K562 (cell line): ENCODE data around the gene VSNL1. TPM values are rescaled to one million over a fixed set of nuclear protein-coding genes. Genes with fewer than 3 reads are reported as not detected.

Experiments used
- CTBP1 ChIP-seq: fragments of 450-650 bp; IDR thresholded peaks from 2 replicates; pipeline ENCODE4 v1.6.1; 2016; ENCODE audit warnings: borderline replicate concordance
- FOSL1 ChIP-seq: fragments of 200-800 bp; sonication (Bioruptor generic); conservative IDR thresholded peaks from 2 replicates; pipeline ENCODE4 v1.6.1; 2016; ENCODE audit warnings: missing genetic modification characterization, missing compliant biosample characterization
- HDAC1 ChIP-seq, 2 experiments: fragments of 450-650 bp; IDR thresholded peaks; 2 replicates each; pipeline ENCODE4 v1.6.1; 2016 to 2017; ENCODE audit warnings: inconsistent platforms in 1 of 2, mild to moderate bottlenecking in 1 of 2, moderate library complexity in 1 of 2
- LEF1 ChIP-seq: fragments of 450-650 bp; IDR thresholded peaks from 2 replicates; pipeline ENCODE4 v1.6.1; 2016; ENCODE audit warnings: mild to moderate bottlenecking
- NCOR1 ChIP-seq: fragments of 450-650 bp; IDR thresholded peaks from 2 replicates; pipeline ENCODE4 v1.6.1; 2016; ENCODE audit warnings: mild to moderate bottlenecking, moderate library complexity
- NFXL1 ChIP-seq: fragments of 450-650 bp; formaldehyde crosslinking; IDR thresholded peaks from 2 replicates; pipeline ENCODE4 v1.4.0; 2021; ENCODE audit warnings: mild to moderate bottlenecking
- NR4A1 ChIP-seq, 2 experiments: fragments of 250-450 bp in 1 of 2; fragments of 450-650 bp in 1 of 2; sonication (Bioruptor Pico) in 1 of 2; IDR thresholded peaks; 2 replicates each; pipeline versions ENCODE4 v1.4.0 to v1.6.1; 2016 to 2020; ENCODE audit warnings: mild to moderate bottlenecking in 2 of 2, missing compliant biosample characterization in 1 of 2, missing genetic modification characterization in 1 of 2, moderate library complexity in 1 of 2
- POLR2B ChIP-seq: fragments of 450-650 bp; IDR thresholded peaks from 2 replicates; pipeline ENCODE4 v1.6.1; 2018; ENCODE audit warnings: low read depth; ENCODE audit not compliant: partially characterized antibody
- ZNF583 ChIP-seq: fragments of 250-450 bp; sonication (Bioruptor Pico); IDR thresholded peaks from 2 replicates; pipeline ENCODE4 v1.4.0; 2020
- ZNF785 ChIP-seq: fragments of 250-450 bp; sonication (Bioruptor Pico); IDR thresholded peaks from 2 replicates; pipeline ENCODE4 v1.4.0; 2020; ENCODE audit warnings: mild to moderate bottlenecking
- polyA plus RNA-seq, 8 experiments: library from polyadenylated mRNA; depleted of rRNA in 4 of 8; stranded (reverse) in 5 of 8; unstranded in 3 of 8; fragments of >200 nt; fragmentation: Nextera tagmentation in 2 of 8; fragmentation: Illumina TruSeq in 1 of 8; extraction: Ambion mirVana in 2 of 8; extraction: Trizol in 1 of 8; gene quantifications; 2 replicates each; pipeline versions ENCODE4 v1.2.1 to v1.2.3, GENCODE V29; 2011 to 2014; ENCODE audit warnings: inconsistent platforms in 1 of 8, missing spikeins in 1 of 8
- total RNA-seq, 7 experiments: library from RNA; depleted of rRNA in 6 of 7; stranded (reverse); fragments of >200 nt in 6 of 7; fragmentation: Illumina TruSeq in 2 of 7; extraction: Trizol in 2 of 7; gene quantifications; 2 replicates each; pipeline versions ENCODE4 v1.2.1 to v1.2.3, GENCODE V29; 2011 to 2021; ENCODE audit warnings: low replicate concordance in 1 of 7
- TF ChIP-seq, protein P1 (sequence below), 2 experiments: fragments of 450-650 bp in 1 of 2; IDR thresholded peaks; 2 replicates each; pipeline ENCODE4 v1.6.1; 2011 to 2017; ENCODE audit warnings: low read depth in 2 of 2, antibody characterized with exemption in 1 of 2, borderline replicate concordance in 1 of 2, low read length in 1 of 2, mild to moderate bottlenecking in 1 of 2, mixed read lengths in 1 of 2; ENCODE audit not compliant: control insufficient read depth in 1 of 2
- TF ChIP-seq, protein P2 (sequence below): fragments of 450-650 bp; IDR thresholded peaks from 2 replicates; pipeline ENCODE4 v1.6.1; 2017; ENCODE audit warnings: antibody characterized with exemption, mild to moderate bottlenecking
- TF ChIP-seq, protein P3 (sequence below): fragments of 250-450 bp; sonication (Bioruptor Pico); IDR thresholded peaks from 2 replicates; pipeline ENCODE4 v1.8.0; 2022; ENCODE audit warnings: moderate library complexity, mild to moderate bottlenecking, inconsistent platforms
- TF ChIP-seq, protein P4 (sequence below): fragments of 250-450 bp; sonication (Bioruptor Pico); IDR thresholded peaks from 2 replicates; pipeline ENCODE4 v1.4.0; 2020; ENCODE audit warnings: mild to moderate bottlenecking, moderate library complexity
- TF ChIP-seq, protein P5 (sequence below): fragments of 250-450 bp; sonication (Bioruptor Pico); IDR thresholded peaks from 2 replicates; pipeline ENCODE4 v1.5.0; 2021

Gene VSNL1
- total and polyA plus RNA-seq, 9 of the 15 experiments (the other 6 are each of a cell fraction or from before 2014, with no cell fraction given) = 0.20 TPM; not detected in 8

DNA sequence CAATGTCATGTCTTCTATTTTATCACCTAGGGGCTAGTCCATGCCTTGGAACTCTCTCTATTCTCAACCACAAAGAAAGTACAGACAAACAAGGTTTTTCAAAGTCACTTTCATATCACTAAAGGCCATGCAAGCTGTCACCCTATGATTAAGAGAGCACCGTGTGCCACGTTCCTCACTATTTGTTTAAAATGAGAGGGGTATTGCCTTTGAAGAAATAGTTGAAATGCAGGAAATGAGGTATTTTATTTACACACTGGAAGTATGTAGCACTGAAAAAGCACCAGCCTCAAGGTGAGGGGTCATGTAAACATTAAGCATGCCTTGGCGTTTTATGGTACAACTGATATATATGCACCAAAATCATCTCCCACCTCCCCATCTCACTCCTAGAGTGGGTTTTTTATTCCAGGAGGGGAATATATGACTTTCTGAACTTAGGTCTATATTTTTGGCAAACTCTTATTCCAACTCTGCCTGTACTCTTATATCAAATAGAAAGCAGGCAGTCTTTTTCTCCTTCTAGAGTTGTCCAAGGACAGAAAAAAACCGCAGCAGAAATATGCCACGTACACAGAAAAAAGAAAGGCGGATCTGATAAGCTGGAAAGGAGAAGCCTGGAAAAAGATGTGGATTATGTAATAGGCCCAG is 53.5 kb downstream of the VSNL1 start (continued):
- TF ChIP-seq, protein P1, sequence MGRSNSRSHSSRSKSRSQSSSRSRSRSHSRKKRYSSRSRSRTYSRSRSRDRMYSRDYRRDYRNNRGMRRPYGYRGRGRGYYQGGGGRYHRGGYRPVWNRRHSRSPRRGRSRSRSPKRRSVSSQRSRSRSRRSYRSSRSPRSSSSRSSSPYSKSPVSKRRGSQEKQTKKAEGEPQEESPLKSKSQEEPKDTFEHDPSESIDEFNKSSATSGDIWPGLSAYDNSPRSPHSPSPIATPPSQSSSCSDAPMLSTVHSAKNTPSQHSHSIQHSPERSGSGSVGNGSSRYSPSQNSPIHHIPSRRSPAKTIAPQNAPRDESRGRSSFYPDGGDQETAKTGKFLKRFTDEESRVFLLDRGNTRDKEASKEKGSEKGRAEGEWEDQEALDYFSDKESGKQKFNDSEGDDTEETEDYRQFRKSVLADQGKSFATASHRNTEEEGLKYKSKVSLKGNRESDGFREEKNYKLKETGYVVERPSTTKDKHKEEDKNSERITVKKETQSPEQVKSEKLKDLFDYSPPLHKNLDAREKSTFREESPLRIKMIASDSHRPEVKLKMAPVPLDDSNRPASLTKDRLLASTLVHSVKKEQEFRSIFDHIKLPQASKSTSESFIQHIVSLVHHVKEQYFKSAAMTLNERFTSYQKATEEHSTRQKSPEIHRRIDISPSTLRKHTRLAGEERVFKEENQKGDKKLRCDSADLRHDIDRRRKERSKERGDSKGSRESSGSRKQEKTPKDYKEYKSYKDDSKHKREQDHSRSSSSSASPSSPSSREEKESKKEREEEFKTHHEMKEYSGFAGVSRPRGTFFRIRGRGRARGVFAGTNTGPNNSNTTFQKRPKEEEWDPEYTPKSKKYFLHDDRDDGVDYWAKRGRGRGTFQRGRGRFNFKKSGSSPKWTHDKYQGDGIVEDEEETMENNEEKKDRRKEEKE (IDR thresholded peaks at IDR 0.05; ENCODE audit: borderline replicate concordance in 1 of 2, control insufficient read depth in 1 of 2, low read depth in 2 of 2, low read length in 1 of 2) = no peak
- TF ChIP-seq LEF1 = peak; percentile 54; the same call in 1 of the 2 replicates
- TF ChIP-seq, protein P2, sequence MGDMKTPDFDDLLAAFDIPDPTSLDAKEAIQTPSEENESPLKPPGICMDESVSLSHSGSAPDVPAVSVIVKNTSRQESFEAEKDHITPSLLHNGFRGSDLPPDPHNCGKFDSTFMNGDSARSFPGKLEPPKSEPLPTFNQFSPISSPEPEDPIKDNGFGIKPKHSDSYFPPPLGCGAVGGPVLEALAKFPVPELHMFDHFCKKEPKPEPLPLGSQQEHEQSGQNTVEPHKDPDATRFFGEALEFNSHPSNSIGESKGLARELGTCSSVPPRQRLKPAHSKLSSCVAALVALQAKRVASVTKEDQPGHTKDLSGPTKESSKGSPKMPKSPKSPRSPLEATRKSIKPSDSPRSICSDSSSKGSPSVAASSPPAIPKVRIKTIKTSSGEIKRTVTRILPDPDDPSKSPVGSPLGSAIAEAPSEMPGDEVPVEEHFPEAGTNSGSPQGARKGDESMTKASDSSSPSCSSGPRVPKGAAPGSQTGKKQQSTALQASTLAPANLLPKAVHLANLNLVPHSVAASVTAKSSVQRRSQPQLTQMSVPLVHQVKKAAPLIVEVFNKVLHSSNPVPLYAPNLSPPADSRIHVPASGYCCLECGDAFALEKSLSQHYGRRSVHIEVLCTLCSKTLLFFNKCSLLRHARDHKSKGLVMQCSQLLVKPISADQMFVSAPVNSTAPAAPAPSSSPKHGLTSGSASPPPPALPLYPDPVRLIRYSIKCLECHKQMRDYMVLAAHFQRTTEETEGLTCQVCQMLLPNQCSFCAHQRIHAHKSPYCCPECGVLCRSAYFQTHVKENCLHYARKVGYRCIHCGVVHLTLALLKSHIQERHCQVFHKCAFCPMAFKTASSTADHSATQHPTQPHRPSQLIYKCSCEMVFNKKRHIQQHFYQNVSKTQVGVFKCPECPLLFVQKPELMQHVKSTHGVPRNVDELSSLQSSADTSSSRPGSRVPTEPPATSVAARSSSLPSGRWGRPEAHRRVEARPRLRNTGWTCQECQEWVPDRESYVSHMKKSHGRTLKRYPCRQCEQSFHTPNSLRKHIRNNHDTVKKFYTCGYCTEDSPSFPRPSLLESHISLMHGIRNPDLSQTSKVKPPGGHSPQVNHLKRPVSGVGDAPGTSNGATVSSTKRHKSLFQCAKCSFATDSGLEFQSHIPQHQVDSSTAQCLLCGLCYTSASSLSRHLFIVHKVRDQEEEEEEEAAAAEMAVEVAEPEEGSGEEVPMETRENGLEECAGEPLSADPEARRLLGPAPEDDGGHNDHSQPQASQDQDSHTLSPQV = no peak
- no peak for TF ChIP-seq ZNF785 (CRISPR knock-in tag)
- no peak for TF ChIP-seq ZNF583 (CRISPR knock-in tag)
- peak in 1 of 2 experiments; percentile 25; a peak in 1 of 4 replicates for TF ChIP-seq HDAC1 (IDR thresholded peaks at IDR 0.05)
- TF ChIP-seq FOSL1 = peak; percentile 53
- no peak for TF ChIP-seq POLR2B
- TF ChIP-seq, protein P3, sequence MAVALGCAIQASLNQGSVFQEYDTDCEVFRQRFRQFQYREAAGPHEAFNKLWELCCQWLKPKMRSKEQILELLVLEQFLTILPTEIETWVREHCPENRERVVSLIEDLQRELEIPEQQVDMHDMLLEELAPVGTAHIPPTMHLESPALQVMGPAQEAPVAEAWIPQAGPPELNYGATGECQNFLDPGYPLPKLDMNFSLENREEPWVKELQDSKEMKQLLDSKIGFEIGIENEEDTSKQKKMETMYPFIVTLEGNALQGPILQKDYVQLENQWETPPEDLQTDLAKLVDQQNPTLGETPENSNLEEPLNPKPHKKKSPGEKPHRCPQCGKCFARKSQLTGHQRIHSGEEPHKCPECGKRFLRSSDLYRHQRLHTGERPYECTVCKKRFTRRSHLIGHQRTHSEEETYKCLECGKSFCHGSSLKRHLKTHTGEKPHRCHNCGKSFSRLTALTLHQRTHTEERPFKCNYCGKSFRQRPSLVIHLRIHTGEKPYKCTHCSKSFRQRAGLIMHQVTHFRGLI (CRISPR knock-in tag) = no peak
- TF ChIP-seq, protein P4, sequence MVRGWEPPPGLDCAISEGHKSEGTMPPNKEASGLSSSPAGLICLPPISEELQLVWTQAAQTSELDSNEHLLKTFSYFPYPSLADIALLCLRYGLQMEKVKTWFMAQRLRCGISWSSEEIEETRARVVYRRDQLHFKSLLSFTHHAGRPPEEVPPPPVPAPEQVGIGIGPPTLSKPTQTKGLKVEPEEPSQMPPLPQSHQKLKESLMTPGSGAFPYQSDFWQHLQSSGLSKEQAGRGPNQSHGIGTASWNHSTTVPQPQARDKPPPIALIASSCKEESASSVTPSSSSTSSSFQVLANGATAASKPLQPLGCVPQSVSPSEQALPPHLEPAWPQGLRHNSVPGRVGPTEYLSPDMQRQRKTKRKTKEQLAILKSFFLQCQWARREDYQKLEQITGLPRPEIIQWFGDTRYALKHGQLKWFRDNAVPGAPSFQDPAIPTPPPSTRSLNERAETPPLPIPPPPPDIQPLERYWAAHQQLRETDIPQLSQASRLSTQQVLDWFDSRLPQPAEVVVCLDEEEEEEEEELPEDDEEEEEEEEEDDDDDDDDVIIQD (CRISPR knock-in tag) = no peak
- no peak for TF ChIP-seq NR4A1 (CRISPR knock-in tag; IDR thresholded peaks at IDR 0.05)
- TF ChIP-seq NR4A1 (tag; IDR thresholded peaks at IDR 0.05) = no peak
- TF ChIP-seq NFXL1 = no peak
- TF ChIP-seq, protein P5, sequence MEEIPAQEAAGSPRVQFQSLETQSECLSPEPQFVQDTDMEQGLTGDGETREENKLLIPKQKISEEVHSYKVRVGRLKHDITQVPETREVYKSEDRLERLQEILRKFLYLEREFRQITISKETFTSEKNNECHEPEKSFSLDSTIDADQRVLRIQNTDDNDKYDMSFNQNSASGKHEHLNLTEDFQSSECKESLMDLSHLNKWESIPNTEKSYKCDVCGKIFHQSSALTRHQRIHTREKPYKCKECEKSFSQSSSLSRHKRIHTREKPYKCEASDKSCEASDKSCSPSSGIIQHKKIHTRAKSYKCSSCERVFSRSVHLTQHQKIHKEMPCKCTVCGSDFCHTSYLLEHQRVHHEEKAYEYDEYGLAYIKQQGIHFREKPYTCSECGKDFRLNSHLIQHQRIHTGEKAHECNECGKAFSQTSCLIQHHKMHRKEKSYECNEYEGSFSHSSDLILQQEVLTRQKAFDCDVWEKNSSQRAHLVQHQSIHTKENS (CRISPR knock-in tag) = no peak
- peak; percentile 81 for TF ChIP-seq NCOR1
- TF ChIP-seq CTBP1 = no peak
